ENCODE results near the gene HOXD9. TPM values are rescaled to one million over a fixed set of nuclear protein-coding genes. Genes with fewer than 3 reads are reported as not detected.

Gene HOXD9
- total RNA-seq (1 to 10 TPM in 1 of 2 donors, under 1 TPM in 1; 0.29 to 1.1 TPM), polyA plus RNA-seq (ENCODE audit: insufficient read length in 6 of 6) (1 to 10 TPM in 3 of 6 donors, under 1 TPM in 3; 0.48 to 1.7 (median 1.1) TPM)
- long read RNA-seq, donor 1: 0 reads
- long read RNA-seq, donor 2, partial matches to known transcripts: 0 of 1 reads
- long read RNA-seq, donor 2, other reads (novel, unspliced or antisense): 0 of 1 reads
- long read RNA-seq, donor 3: 0 reads
- long read RNA-seq, donor 4, partial matches to known transcripts: 0 of 1 reads
- long read RNA-seq, donor 4, other reads (novel, unspliced or antisense): 0 of 1 reads
- long read RNA-seq, donor 5: 0 reads
- long read RNA-seq, donor 6: 0 reads
- long read RNA-seq, donor 7: 0 reads
- long read RNA-seq, donor 8: 0 reads
- long read RNA-seq, donor 9: 0 reads
- long read RNA-seq, donor 10: 0 reads
- long read RNA-seq, donor 11, transcript HOXD9-201 (2 exons, 1,870 nt): major isoform, 5 of 5 reads
- long read RNA-seq, donor 11, partial matches to known transcripts: 0 of 5 reads
- long read RNA-seq, donor 11, other reads (novel, unspliced or antisense): 0 of 5 reads
- long read RNA-seq, donor 12, partial matches to known transcripts: 0 of 1 reads
- long read RNA-seq, donor 12, other reads (novel, unspliced or antisense): 0 of 1 reads

DNA sequence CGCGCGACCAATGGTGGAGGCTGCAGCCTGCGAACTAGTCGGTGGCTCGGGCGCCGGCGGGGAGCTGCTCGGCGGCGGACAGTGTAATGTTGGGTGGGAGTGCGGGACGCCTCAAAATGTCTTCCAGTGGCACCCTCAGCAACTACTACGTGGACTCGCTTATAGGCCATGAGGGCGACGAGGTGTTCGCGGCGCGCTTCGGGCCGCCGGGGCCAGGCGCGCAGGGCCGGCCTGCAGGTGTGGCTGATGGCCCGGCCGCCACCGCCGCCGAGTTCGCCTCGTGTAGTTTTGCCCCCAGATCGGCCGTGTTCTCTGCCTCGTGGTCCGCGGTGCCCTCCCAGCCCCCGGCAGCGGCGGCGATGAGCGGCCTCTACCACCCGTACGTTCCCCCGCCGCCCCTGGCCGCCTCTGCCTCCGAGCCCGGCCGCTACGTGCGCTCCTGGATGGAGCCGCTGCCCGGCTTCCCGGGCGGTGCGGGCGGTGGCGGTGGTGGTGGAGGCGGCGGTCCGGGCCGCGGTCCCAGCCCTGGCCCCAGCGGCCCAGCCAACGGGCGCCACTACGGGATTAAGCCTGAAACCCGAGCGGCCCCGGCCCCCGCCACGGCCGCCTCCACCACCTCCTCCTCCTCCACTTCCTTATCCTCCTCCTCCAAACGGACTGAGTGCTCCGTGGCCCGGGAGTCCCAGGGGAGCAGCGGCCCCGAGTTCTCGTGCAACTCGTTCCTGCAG, at the start of gene HOXD9:
Gene HOXD9, plus strand, starts transcription at position 37 of the 728 bp plus-strand sequence. Its CDS starts 50 bp downstream, at position 87.
- H3K9me3 ChIP-seq: no peaks in the 10 kb centered on the region
- H3K4me1 ChIP-seq: peaks cover 0 to 20% of the 10 kb centered on the region in 2 donors
- no peaks in the 10 kb centered on the region for H3K36me3 ChIP-seq
- DNase-seq (peak in 1 of 4 donors; percentile 81), ATAC-seq (peak; percentile 36)
- H3K27ac ChIP-seq: no peak within 1 kb of the TSS
- peaks cover 96 to 100% of the 10 kb centered on the region in 2 donors for H3K27me3 ChIP-seq
- TF ChIP-seq, protein P1, sequence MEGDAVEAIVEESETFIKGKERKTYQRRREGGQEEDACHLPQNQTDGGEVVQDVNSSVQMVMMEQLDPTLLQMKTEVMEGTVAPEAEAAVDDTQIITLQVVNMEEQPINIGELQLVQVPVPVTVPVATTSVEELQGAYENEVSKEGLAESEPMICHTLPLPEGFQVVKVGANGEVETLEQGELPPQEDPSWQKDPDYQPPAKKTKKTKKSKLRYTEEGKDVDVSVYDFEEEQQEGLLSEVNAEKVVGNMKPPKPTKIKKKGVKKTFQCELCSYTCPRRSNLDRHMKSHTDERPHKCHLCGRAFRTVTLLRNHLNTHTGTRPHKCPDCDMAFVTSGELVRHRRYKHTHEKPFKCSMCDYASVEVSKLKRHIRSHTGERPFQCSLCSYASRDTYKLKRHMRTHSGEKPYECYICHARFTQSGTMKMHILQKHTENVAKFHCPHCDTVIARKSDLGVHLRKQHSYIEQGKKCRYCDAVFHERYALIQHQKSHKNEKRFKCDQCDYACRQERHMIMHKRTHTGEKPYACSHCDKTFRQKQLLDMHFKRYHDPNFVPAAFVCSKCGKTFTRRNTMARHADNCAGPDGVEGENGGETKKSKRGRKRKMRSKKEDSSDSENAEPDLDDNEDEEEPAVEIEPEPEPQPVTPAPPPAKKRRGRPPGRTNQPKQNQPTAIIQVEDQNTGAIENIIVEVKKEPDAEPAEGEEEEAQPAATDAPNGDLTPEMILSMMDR (IDR thresholded peaks at IDR 0.05): no peak
- H3K4me3 ChIP-seq: peak within 1 kb of the TSS; percentile 0 to 30
- intact Hi-C loops (cut with DNase I): no loop called here

DNA sequence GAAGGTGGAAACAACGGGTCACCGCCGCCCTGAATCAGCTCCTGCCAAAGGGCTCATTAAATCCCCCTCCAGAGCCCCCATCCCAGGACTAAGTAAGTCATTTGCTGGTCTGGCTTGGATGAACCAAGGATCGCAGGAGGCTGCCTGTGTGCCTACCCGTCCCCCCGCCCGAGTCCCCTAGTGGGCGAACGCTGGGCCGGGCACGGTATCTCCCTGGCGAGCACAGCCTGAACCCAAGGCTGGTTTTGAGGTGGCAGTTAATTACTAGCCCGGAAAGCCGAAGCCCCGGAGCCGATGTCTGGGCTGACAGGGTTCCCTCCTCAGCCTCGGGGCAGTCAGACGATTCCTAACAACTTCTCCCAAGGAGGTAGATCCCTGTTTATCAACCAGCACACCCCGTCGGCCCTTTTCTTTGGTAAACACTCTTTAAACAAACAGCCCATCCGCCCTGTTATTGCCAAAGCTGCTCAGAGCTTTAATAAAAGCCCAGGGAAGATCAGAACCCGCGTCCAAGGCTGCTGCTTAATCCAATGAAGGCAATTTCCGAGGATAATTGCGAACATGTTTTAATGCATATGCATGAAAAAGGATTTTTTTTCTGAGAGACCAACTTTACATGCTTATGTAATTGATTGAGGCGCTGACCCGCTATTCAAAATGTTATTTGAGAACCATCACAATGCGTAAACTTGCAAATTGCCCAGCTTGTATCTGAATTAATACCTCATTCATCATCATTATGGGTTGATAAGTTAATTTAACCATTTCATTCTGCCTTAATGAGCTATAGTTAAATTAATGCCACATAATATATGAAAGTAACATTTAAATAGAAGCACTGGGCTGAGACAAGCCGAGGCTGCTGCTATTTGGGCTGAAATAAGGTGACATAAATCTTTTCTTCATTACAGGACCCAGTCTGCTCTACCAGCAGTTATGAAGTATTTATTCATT, 49.3 kb upstream of the HOXD9 start:
- no peak for DNase-seq
- Histone ChIP-seq H3K27me3 (peaks cover 95 to 100% of the 10 kb centered on the region in 2 donors), H3K36me3 (no peaks in the 10 kb centered on the region), H3K9me3 (no peaks in the 10 kb centered on the region), H3K4me1 (peaks cover 0 to 4% of the 10 kb centered on the region in 2 donors), H3K27ac (no peak overlapping the region), H3K4me3 (no peak overlapping the region)
- intact Hi-C loops (cut with DNase I): no loop called here
- TF ChIP-seq, protein P1 (IDR thresholded peaks at IDR 0.05): no peak
- no peak for ATAC-seq

DNA sequence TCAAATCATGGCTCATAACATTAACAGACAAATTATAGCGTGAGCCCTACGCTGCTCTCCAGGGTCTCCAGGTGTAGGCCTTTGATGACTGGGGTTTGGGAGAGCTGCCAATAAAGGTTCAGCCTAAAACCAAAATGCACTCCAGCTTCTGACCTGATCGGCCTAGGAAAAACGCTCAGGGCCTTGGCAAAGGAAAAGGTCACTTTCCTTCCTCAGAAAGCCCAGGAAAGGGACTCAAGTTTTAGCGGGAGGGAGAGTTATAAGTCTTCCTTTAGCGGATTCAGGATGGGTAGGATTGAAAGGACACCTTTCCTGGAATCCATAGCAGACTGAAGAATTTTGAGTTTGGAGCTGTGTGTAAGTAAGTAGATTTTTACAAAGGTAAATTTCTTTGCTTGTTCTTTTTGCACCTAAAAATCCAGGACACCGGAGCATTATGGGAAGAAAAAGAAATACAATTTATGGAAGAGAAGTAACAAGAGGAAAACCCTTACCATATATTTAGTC, 47.5 kb upstream of the HOXD9 start:
- H3K36me3 ChIP-seq: no peaks in the 10 kb centered on the region
- intact Hi-C loops (cut with DNase I): no loop called here
- H3K4me1 ChIP-seq: peaks cover 0 to 9% of the 10 kb centered on the region in 2 donors
- TF ChIP-seq, protein P1 (IDR thresholded peaks at IDR 0.05): no peak
- H3K27ac ChIP-seq: no peak overlapping the region
- ATAC-seq (no peak), DNase-seq (no peak)
- no peak overlapping the region for H3K4me3 ChIP-seq
- peaks cover 95 to 100% of the 10 kb centered on the region in 2 donors for H3K27me3 ChIP-seq
- H3K9me3 ChIP-seq: no peaks in the 10 kb centered on the region

DNA sequence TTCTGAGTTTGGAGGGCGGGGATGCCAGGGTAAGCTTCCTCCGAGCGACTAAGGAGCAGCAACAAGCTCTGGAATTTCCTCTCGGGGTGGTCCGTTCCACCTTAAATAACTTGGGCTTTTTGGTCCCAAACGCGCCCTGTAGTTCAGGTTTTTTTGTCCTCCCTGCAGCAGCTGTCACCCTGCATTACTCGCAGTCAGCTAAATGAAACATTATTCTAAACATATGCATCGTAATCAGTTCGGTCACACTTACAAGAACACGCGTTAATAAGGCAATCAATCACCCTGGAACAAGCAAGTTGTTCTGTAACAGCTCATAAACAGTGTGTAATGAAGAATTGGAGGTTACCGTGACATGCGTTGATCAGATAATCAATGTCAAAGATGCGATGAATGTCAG, 47.0 kb upstream of the HOXD9 start:
- Histone ChIP-seq H3K27me3 (peaks cover 94 to 100% of the 10 kb centered on the region in 2 donors), H3K27ac (no peak overlapping the region), H3K4me3 (no peak overlapping the region), H3K36me3 (no peaks in the 10 kb centered on the region), H3K9me3 (no peaks in the 10 kb centered on the region), H3K4me1 (peaks cover 0 to 12% of the 10 kb centered on the region in 2 donors)
- ATAC-seq (no peak), DNase-seq (no peak)
- TF ChIP-seq, protein P1 (IDR thresholded peaks at IDR 0.05): no peak
- intact Hi-C loops (cut with DNase I): no loop called here
